Neural cell (in vitro differentiated cells): ENCODE results near the gene UBE2Q1. TPM values are rescaled to one million over a fixed set of nuclear protein-coding genes. Genes with fewer than 3 reads are reported as not detected.

Experiments used
- H2AFZ ChIP-seq: fragments of 200-600, 300-800 bp; sonication (generic), shearing (Covaris generic); 2 replicates; pipeline ENCODE4 v1.6.0; 2014; ENCODE audit warnings: low read depth, mild to moderate bottlenecking, antibody characterized with exemption, low read length, moderate library complexity
- H3F3A ChIP-seq: fragments of 200-600 bp; shearing (Covaris generic); 2 replicates; pipeline ENCODE4 v1.6.1; 2016; ENCODE audit warnings: mild to moderate bottlenecking, moderate library complexity, mixed read lengths, antibody characterized with exemption, low read length; ENCODE audit not compliant: insufficient read depth, poor library complexity, severe bottlenecking
- H3K27ac ChIP-seq: fragments of 200-600, 300-800 bp; sonication (generic), shearing (Covaris generic); 2 replicates; pipeline ENCODE4 v1.5.1; 2014; ENCODE audit warnings: mild to moderate bottlenecking, low read length, moderate library complexity
- H3K27me3 ChIP-seq: fragments of 300-800, 200-600 bp; sonication (generic), shearing (Covaris generic); 2 replicates; pipeline ENCODE4 v1.6.0; 2014; ENCODE audit warnings: mild to moderate bottlenecking, low read depth, low read length, moderate library complexity; ENCODE audit not compliant: insufficient read depth
- H3K36me3 ChIP-seq: fragments of 300-800, 200-600 bp; sonication (generic), shearing (Covaris generic); 2 replicates; pipeline ENCODE4 v1.5.1; 2014; ENCODE audit warnings: mild to moderate bottlenecking, antibody characterized with exemption, low read length, moderate library complexity; ENCODE audit not compliant: insufficient read depth
- H3K4me2 ChIP-seq: fragments of 300-800, 200-600 bp; sonication (generic), shearing (Covaris generic); 2 replicates; pipeline ENCODE4 v1.6.0; 2014; ENCODE audit warnings: mild to moderate bottlenecking, low read length
- H3K4me3 ChIP-seq: fragments of 300-800, 200-600 bp; sonication (generic), shearing (Covaris generic); 2 replicates; pipeline ENCODE4 v1.5.1; 2014; ENCODE audit warnings: mild to moderate bottlenecking, low read length, moderate library complexity
- H3K79me2 ChIP-seq: fragments of 200-600 bp; shearing (Covaris generic); replicated peaks from 2 replicates; pipeline ENCODE4 v1.6.0; 2014; ENCODE audit warnings: mild to moderate bottlenecking, low read length, moderate library complexity; ENCODE audit not compliant: insufficient read depth
- H3K9ac ChIP-seq: fragments of 300-800, 200-600 bp; sonication (generic), shearing (Covaris generic); 2 replicates; pipeline ENCODE4 v1.6.1; 2016; ENCODE audit warnings: mild to moderate bottlenecking, low read length, mixed read lengths
- H3K9me2 ChIP-seq: fragments of 200-600 bp; shearing (Covaris generic); 2 replicates; pipeline ENCODE4 v1.6.1; 2016; ENCODE audit warnings: mild to moderate bottlenecking, low read length, mixed read lengths; ENCODE audit not compliant: insufficient read depth
- H3K9me3 ChIP-seq: fragments of 200-600, 300-800 bp; sonication (generic), shearing (Covaris generic); 2 replicates; pipeline ENCODE4 v1.6.1; 2016; ENCODE audit warnings: mild to moderate bottlenecking, mixed run types, low read length, moderate library complexity, mixed read lengths
- H4K20me1 ChIP-seq: fragments of 200-600 bp; shearing (Covaris generic); 2 replicates; pipeline ENCODE4 v1.6.1; 2016; ENCODE audit warnings: mild to moderate bottlenecking, mixed run types; ENCODE audit not compliant: insufficient read depth
- EP300 ChIP-seq: fragments of 450-650 bp; conservative IDR thresholded peaks from 2 replicates; pipeline ENCODE4 v1.6.1; 2014; ENCODE audit warnings: antibody characterized with exemption, mild to moderate bottlenecking, moderate library complexity; ENCODE audit not compliant: poor library complexity, severe bottlenecking
- EZH2 ChIP-seq: fragments of 200-600, 300-800 bp; shearing (Covaris generic), sonication (generic); IDR thresholded peaks from 2 replicates; pipeline ENCODE4 v1.6.1; 2014; ENCODE audit warnings: antibody characterized with exemption, low read length, borderline replicate concordance, mild to moderate bottlenecking; ENCODE audit not compliant: insufficient read depth, poor library complexity, severe bottlenecking
- MXI1 ChIP-seq: fragments of 450-650 bp; conservative IDR thresholded peaks from 2 replicates; pipeline ENCODE4 v1.6.1; 2014; ENCODE audit warnings: antibody characterized with exemption, mild to moderate bottlenecking; ENCODE audit not compliant: poor library complexity, severe bottlenecking
- POLR2AphosphoS5 ChIP-seq: IDR thresholded peaks from 2 replicates; pipeline ENCODE4 v1.6.1; 2012
- RAD21 ChIP-seq: fragments of 450-650 bp; conservative IDR thresholded peaks from 2 replicates; pipeline ENCODE4 v1.6.1; 2014; ENCODE audit warnings: antibody characterized with exemption, mild to moderate bottlenecking, moderate library complexity
- SMC3 ChIP-seq: fragments of 450-650 bp; conservative IDR thresholded peaks from 2 replicates; pipeline ENCODE4 v1.6.1; 2014; ENCODE audit warnings: antibody characterized with exemption, mild to moderate bottlenecking, moderate library complexity; ENCODE audit not compliant: poor library complexity
- TAF1 ChIP-seq: IDR thresholded peaks from 2 replicates; pipeline ENCODE4 v1.6.1; 2012; ENCODE audit warnings: low read depth
- polyA plus RNA-seq: library from polyadenylated mRNA; depleted of rRNA; stranded (reverse); fragments of >200 nt; gene quantifications from 2 replicates; pipeline ENCODE4 v1.2.3, GENCODE V29; 2014
- TF ChIP-seq, protein P1 (sequence below): fragments of 450-650 bp; IDR thresholded peaks from 2 replicates; pipeline ENCODE4 v1.5.1; 2014; ENCODE audit warnings: antibody characterized with exemption, mild to moderate bottlenecking, moderate library complexity; ENCODE audit not compliant: poor library complexity, severe bottlenecking
- TF ChIP-seq, protein P2 (sequence below): IDR thresholded peaks from 2 replicates; pipeline ENCODE4 v1.6.1; 2012; ENCODE audit warnings: borderline replicate concordance

Gene UBE2Q1
- polyA plus RNA-seq, 1 donor from 2014 or later = 103 TPM

DNA sequence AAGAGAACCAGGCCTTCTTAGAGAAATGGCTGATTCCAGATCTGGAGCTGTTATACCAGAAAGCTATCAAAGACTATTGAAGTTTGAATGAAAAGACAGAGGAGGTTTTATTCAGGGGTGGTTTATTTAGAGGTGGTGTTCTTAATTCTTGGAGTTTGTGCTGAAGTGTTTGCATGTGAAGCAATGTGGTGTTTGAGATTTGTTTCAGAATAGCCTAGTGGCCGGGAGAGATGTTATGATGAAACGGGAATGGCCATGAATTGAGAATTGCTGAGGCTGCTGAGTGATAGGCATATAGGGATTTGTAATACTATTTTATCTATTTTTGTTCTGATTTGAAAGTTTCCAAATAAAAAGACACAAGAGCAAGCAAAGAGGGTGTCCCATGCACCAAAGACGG is 45.7 kb downstream of the UBE2Q1 start:
- H3K9ac ChIP-seq = no peak overlapping the region
- no peaks in the 10 kb centered on the region for H3F3A ChIP-seq
- no peaks in the 10 kb centered on the region for H3K79me2 ChIP-seq
- H3K36me3 ChIP-seq = no peaks in the 10 kb centered on the region
- TF ChIP-seq MXI1 = no peak
- no peak for TF ChIP-seq POLR2AphosphoS5
- no peak for TF ChIP-seq SMC3
- no peak for TF ChIP-seq RAD21
- no peak for TF ChIP-seq TAF1
- TF ChIP-seq, protein P1, sequence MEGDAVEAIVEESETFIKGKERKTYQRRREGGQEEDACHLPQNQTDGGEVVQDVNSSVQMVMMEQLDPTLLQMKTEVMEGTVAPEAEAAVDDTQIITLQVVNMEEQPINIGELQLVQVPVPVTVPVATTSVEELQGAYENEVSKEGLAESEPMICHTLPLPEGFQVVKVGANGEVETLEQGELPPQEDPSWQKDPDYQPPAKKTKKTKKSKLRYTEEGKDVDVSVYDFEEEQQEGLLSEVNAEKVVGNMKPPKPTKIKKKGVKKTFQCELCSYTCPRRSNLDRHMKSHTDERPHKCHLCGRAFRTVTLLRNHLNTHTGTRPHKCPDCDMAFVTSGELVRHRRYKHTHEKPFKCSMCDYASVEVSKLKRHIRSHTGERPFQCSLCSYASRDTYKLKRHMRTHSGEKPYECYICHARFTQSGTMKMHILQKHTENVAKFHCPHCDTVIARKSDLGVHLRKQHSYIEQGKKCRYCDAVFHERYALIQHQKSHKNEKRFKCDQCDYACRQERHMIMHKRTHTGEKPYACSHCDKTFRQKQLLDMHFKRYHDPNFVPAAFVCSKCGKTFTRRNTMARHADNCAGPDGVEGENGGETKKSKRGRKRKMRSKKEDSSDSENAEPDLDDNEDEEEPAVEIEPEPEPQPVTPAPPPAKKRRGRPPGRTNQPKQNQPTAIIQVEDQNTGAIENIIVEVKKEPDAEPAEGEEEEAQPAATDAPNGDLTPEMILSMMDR = no peak
- no peak for TF ChIP-seq EZH2
- no peak for TF ChIP-seq EP300
- TF ChIP-seq, protein P2, sequence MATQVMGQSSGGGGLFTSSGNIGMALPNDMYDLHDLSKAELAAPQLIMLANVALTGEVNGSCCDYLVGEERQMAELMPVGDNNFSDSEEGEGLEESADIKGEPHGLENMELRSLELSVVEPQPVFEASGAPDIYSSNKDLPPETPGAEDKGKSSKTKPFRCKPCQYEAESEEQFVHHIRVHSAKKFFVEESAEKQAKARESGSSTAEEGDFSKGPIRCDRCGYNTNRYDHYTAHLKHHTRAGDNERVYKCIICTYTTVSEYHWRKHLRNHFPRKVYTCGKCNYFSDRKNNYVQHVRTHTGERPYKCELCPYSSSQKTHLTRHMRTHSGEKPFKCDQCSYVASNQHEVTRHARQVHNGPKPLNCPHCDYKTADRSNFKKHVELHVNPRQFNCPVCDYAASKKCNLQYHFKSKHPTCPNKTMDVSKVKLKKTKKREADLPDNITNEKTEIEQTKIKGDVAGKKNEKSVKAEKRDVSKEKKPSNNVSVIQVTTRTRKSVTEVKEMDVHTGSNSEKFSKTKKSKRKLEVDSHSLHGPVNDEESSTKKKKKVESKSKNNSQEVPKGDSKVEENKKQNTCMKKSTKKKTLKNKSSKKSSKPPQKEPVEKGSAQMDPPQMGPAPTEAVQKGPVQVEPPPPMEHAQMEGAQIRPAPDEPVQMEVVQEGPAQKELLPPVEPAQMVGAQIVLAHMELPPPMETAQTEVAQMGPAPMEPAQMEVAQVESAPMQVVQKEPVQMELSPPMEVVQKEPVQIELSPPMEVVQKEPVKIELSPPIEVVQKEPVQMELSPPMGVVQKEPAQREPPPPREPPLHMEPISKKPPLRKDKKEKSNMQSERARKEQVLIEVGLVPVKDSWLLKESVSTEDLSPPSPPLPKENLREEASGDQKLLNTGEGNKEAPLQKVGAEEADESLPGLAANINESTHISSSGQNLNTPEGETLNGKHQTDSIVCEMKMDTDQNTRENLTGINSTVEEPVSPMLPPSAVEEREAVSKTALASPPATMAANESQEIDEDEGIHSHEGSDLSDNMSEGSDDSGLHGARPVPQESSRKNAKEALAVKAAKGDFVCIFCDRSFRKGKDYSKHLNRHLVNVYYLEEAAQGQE = no peak
- no peak overlapping the region for H3K4me2 ChIP-seq
- H3K27me3 ChIP-seq = no peaks in the 10 kb centered on the region
- H3K27ac ChIP-seq = no peak overlapping the region
- no peaks in the 10 kb centered on the region for H4K20me1 ChIP-seq
- no peaks in the 10 kb centered on the region for H3K9me2 ChIP-seq
- no peaks in the 10 kb centered on the region for H3K9me3 ChIP-seq
- no peak overlapping the region for H3K4me3 ChIP-seq
- H2AFZ ChIP-seq = no peak overlapping the region

DNA sequence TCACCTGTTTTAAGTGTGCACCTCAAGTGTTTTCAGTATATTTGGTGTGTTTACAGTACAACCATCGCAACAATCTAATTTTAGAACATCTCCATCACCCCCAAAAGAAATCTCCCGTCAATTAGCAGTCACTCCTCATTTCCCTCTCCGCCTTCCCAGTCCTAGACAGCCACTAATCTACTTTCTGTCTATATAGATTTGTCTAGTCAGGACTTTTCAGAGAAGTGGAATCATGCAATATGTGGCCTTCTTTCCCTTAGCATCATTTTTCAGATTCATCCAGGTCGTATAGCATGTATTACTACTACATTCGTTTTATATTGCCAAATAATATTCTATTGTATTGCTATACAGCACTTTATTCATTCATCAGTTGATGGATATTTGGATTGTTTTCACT is 54.6 kb downstream of the UBE2Q1 start:
- H3F3A ChIP-seq = no peaks in the 10 kb centered on the region
- H3K27ac ChIP-seq = no peak overlapping the region
- H3K9me2 ChIP-seq = no peaks in the 10 kb centered on the region
- no peak overlapping the region for H2AFZ ChIP-seq
- no peaks in the 10 kb centered on the region for H3K36me3 ChIP-seq
- H3K9me3 ChIP-seq = peaks cover 7% of the 10 kb centered on the region
- no peak overlapping the region for H3K4me2 ChIP-seq
- peaks cover 72% of the 10 kb centered on the region for H3K27me3 ChIP-seq
- H3K79me2 ChIP-seq = no peaks in the 10 kb centered on the region
- H3K9ac ChIP-seq = no peak overlapping the region
- no peak for TF ChIP-seq POLR2AphosphoS5
- TF ChIP-seq, protein P2 = no peak
- TF ChIP-seq MXI1 = no peak
- TF ChIP-seq EP300 = no peak
- no peak for TF ChIP-seq EZH2
- no peak for TF ChIP-seq SMC3
- no peak overlapping the region for H3K4me3 ChIP-seq
- no peaks in the 10 kb centered on the region for H4K20me1 ChIP-seq
